ENCODE data around the gene ELFN1.

DNA sequence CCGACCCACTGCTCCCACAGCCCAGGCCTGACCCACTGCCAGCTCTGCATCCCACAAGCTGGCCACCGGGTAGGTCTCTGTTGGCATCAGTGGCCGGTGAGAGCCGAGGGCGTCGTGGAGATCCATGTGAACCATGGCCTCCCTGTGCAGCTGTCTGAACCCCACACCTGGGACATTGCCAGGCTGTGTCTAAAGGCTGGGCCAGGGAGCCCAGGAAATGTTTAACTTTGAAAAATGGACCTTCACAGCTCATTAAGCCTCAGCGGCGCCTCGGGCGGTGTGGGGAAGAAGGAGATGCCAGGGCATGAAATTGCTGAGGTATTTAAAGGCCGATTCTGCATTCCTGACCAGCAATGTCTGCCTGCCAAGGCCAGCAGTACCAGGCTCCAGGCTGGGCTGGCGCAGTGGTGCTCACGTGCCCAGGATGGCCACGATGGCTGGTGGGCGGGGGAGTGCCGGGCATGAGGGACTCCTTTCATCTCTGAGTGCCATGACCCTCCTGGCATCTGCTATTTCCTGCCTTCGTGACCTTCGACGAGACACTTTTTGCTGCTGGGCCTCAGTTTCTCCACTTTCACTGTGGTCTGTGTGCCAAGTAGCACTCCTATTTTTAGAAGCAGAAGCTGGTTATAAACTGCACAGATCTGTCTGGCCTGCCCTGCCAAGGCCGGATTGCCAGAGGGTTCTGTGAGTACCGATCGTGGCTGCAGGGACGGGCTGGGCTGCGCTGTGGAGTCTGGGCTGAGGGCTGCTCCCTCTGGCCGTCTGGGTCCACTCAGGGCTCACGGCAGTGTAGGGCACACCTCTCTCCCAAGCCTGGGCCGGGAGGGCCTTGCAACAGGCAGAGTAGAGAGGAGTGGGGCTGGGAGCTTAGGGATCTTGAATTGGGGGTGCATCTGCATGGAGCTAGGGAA is 21.8 kb downstream of the ELFN1 start:
- no peak for TF ChIP-seq CTCF (IDR thresholded peaks at IDR 0.05)
- TF ChIP-seq POLR2A (IDR thresholded peaks at IDR 0.05): no peak
